Neural cell (in vitro differentiated cells): Measurements from ENCODE around the gene MAPK8. TPM values are rescaled to one million over a fixed set of nuclear protein-coding genes. Genes with fewer than 3 reads are reported as not detected.

Experiments used
- H2AFZ ChIP-seq: fragments of 200-600, 300-800 bp; sonication (generic), shearing (Covaris generic); 2 replicates; pipeline ENCODE4 v1.6.0; 2014; ENCODE audit warnings: low read depth, mild to moderate bottlenecking, antibody characterized with exemption, low read length, moderate library complexity
- H3F3A ChIP-seq: fragments of 200-600 bp; shearing (Covaris generic); 2 replicates; pipeline ENCODE4 v1.6.1; 2016; ENCODE audit warnings: mild to moderate bottlenecking, moderate library complexity, mixed read lengths, antibody characterized with exemption, low read length; ENCODE audit not compliant: insufficient read depth, poor library complexity, severe bottlenecking
- H3K27ac ChIP-seq: fragments of 200-600, 300-800 bp; sonication (generic), shearing (Covaris generic); 2 replicates; pipeline ENCODE4 v1.5.1; 2014; ENCODE audit warnings: mild to moderate bottlenecking, low read length, moderate library complexity
- H3K27me3 ChIP-seq: fragments of 300-800, 200-600 bp; sonication (generic), shearing (Covaris generic); 2 replicates; pipeline ENCODE4 v1.6.0; 2014; ENCODE audit warnings: mild to moderate bottlenecking, low read depth, low read length, moderate library complexity; ENCODE audit not compliant: insufficient read depth
- H3K36me3 ChIP-seq: fragments of 300-800, 200-600 bp; sonication (generic), shearing (Covaris generic); 2 replicates; pipeline ENCODE4 v1.5.1; 2014; ENCODE audit warnings: mild to moderate bottlenecking, antibody characterized with exemption, low read length, moderate library complexity; ENCODE audit not compliant: insufficient read depth
- H3K4me2 ChIP-seq: fragments of 300-800, 200-600 bp; sonication (generic), shearing (Covaris generic); 2 replicates; pipeline ENCODE4 v1.6.0; 2014; ENCODE audit warnings: mild to moderate bottlenecking, low read length
- H3K4me3 ChIP-seq: fragments of 300-800, 200-600 bp; sonication (generic), shearing (Covaris generic); 2 replicates; pipeline ENCODE4 v1.5.1; 2014; ENCODE audit warnings: mild to moderate bottlenecking, low read length, moderate library complexity
- H3K79me2 ChIP-seq: fragments of 200-600 bp; shearing (Covaris generic); replicated peaks from 2 replicates; pipeline ENCODE4 v1.6.0; 2014; ENCODE audit warnings: mild to moderate bottlenecking, low read length, moderate library complexity; ENCODE audit not compliant: insufficient read depth
- H3K9ac ChIP-seq: fragments of 300-800, 200-600 bp; sonication (generic), shearing (Covaris generic); 2 replicates; pipeline ENCODE4 v1.6.1; 2016; ENCODE audit warnings: mild to moderate bottlenecking, low read length, mixed read lengths
- H3K9me2 ChIP-seq: fragments of 200-600 bp; shearing (Covaris generic); 2 replicates; pipeline ENCODE4 v1.6.1; 2016; ENCODE audit warnings: mild to moderate bottlenecking, low read length, mixed read lengths; ENCODE audit not compliant: insufficient read depth
- H3K9me3 ChIP-seq: fragments of 200-600, 300-800 bp; sonication (generic), shearing (Covaris generic); 2 replicates; pipeline ENCODE4 v1.6.1; 2016; ENCODE audit warnings: mild to moderate bottlenecking, mixed run types, low read length, moderate library complexity, mixed read lengths
- H4K20me1 ChIP-seq: fragments of 200-600 bp; shearing (Covaris generic); 2 replicates; pipeline ENCODE4 v1.6.1; 2016; ENCODE audit warnings: mild to moderate bottlenecking, mixed run types; ENCODE audit not compliant: insufficient read depth
- CTCF ChIP-seq: fragments of 450-650 bp; IDR thresholded peaks from 2 replicates; pipeline ENCODE4 v1.5.1; 2014; ENCODE audit warnings: antibody characterized with exemption, mild to moderate bottlenecking, moderate library complexity; ENCODE audit not compliant: poor library complexity, severe bottlenecking
- EP300 ChIP-seq: fragments of 450-650 bp; conservative IDR thresholded peaks from 2 replicates; pipeline ENCODE4 v1.6.1; 2014; ENCODE audit warnings: antibody characterized with exemption, mild to moderate bottlenecking, moderate library complexity; ENCODE audit not compliant: poor library complexity, severe bottlenecking
- EZH2 ChIP-seq: fragments of 200-600, 300-800 bp; shearing (Covaris generic), sonication (generic); IDR thresholded peaks from 2 replicates; pipeline ENCODE4 v1.6.1; 2014; ENCODE audit warnings: antibody characterized with exemption, low read length, borderline replicate concordance, mild to moderate bottlenecking; ENCODE audit not compliant: insufficient read depth, poor library complexity, severe bottlenecking
- MXI1 ChIP-seq: fragments of 450-650 bp; conservative IDR thresholded peaks from 2 replicates; pipeline ENCODE4 v1.6.1; 2014; ENCODE audit warnings: antibody characterized with exemption, mild to moderate bottlenecking; ENCODE audit not compliant: poor library complexity, severe bottlenecking
- POLR2AphosphoS5 ChIP-seq: IDR thresholded peaks from 2 replicates; pipeline ENCODE4 v1.6.1; 2012
- RAD21 ChIP-seq: fragments of 450-650 bp; conservative IDR thresholded peaks from 2 replicates; pipeline ENCODE4 v1.6.1; 2014; ENCODE audit warnings: antibody characterized with exemption, mild to moderate bottlenecking, moderate library complexity
- REST ChIP-seq: IDR thresholded peaks from 2 replicates; pipeline ENCODE4 v1.6.1; 2012; ENCODE audit warnings: borderline replicate concordance
- SMC3 ChIP-seq: fragments of 450-650 bp; conservative IDR thresholded peaks from 2 replicates; pipeline ENCODE4 v1.6.1; 2014; ENCODE audit warnings: antibody characterized with exemption, mild to moderate bottlenecking, moderate library complexity; ENCODE audit not compliant: poor library complexity
- TAF1 ChIP-seq: IDR thresholded peaks from 2 replicates; pipeline ENCODE4 v1.6.1; 2012; ENCODE audit warnings: low read depth
- polyA plus RNA-seq: library from polyadenylated mRNA; depleted of rRNA; stranded (reverse); fragments of >200 nt; gene quantifications from 2 replicates; pipeline ENCODE4 v1.2.3, GENCODE V29; 2014

Gene MAPK8
- polyA plus RNA-seq, 1 donor from 2014 or later = 187 TPM

GRCh38 chr10:48439581-48440041, 133.1 kb downstream of the MAPK8 start:
- TF ChIP-seq CTCF (no peak), RAD21 (no peak)
- no peak overlapping the region for H2AFZ ChIP-seq
- H3K4me2 ChIP-seq = no peak overlapping the region
- no peaks in the 10 kb centered on the region for H4K20me1 ChIP-seq
- no peaks in the 10 kb centered on the region for H3F3A ChIP-seq
- no peaks in the 10 kb centered on the region for H3K27me3 ChIP-seq
- no peak overlapping the region for H3K27ac ChIP-seq
- H3K4me3 ChIP-seq = no peak overlapping the region
- H3K9ac ChIP-seq = no peak overlapping the region
- H3K9me2 ChIP-seq = no peaks in the 10 kb centered on the region
- H3K9me3 ChIP-seq = no peaks in the 10 kb centered on the region
- peaks cover 7% of the 10 kb centered on the region for H3K36me3 ChIP-seq
- H3K79me2 ChIP-seq = no peaks in the 10 kb centered on the region

GRCh38 chr10:48440771-48441170, 134.3 kb downstream of the MAPK8 start:
- H3K9me3 ChIP-seq = no peaks in the 10 kb centered on the region
- H2AFZ ChIP-seq = no peak overlapping the region
- no peak overlapping the region for H3K4me2 ChIP-seq
- H3K79me2 ChIP-seq = no peaks in the 10 kb centered on the region
- H3K27ac ChIP-seq = no peak overlapping the region
- no peaks in the 10 kb centered on the region for H3K9me2 ChIP-seq
- H3F3A ChIP-seq = no peaks in the 10 kb centered on the region
- peaks cover 2% of the 10 kb centered on the region for H3K36me3 ChIP-seq
- no peak overlapping the region for H3K4me3 ChIP-seq
- no peaks in the 10 kb centered on the region for H3K27me3 ChIP-seq
- no peak overlapping the region for H3K9ac ChIP-seq
- no peaks in the 10 kb centered on the region for H4K20me1 ChIP-seq
- TF ChIP-seq POLR2AphosphoS5 (no peak), CTCF (no peak), RAD21 (no peak), MXI1 (no peak), TAF1 (no peak), SMC3 (no peak), EZH2 (no peak), EP300 (no peak), REST (no peak)
